Right lobe of liver (tissue), 6 donors: ENCODE measurements around the gene OR2AK2. TPM values are rescaled to one million over a fixed set of nuclear protein-coding genes. Genes with fewer than 3 reads are reported as not detected.

Experiments used
- ATAC-seq, 4 donors: fragments of 200-7000 bp; cut with Tn5 transposase; one replicate each; pipeline ENCODE4 v1.9.1; 2020; ENCODE audit warnings: mild to moderate bottlenecking in 4 of 4, moderate library complexity in 4 of 4
- DNase-seq, 3 donors: peaks; one replicate each; pipeline ENCODE4 v3.0.0-alpha.2; 2020
- H3K27ac ChIP-seq, 3 donors: fragments of 200-600 bp; one replicate each; pipeline ENCODE4 v1.8.0; 2022
- H3K27me3 ChIP-seq, 2 donors: fragments of 200-600 bp; one replicate each; pipeline ENCODE4 v1.8.0; 2022
- H3K36me3 ChIP-seq, 4 donors: fragments of 200-600 bp; sonication (generic) in 1 of 4; one replicate each; pipeline versions ENCODE4 v1.5.1 to v1.8.0; 2017 to 2022; ENCODE audit warnings: control low read depth in 1 of 4
- H3K4me1 ChIP-seq, 4 donors: fragments of 200-600 bp; sonication (generic) in 1 of 4; one replicate each; pipeline versions ENCODE4 v1.5.1 to v1.8.0; 2017 to 2022; ENCODE audit warnings: control low read depth in 1 of 4
- H3K4me3 ChIP-seq, 3 donors: fragments of 200-600 bp; one replicate each; pipeline ENCODE4 v1.8.0; 2022
- H3K9me3 ChIP-seq, 4 donors: fragments of 200-600 bp; sonication (generic) in 1 of 4; one replicate each; pipeline versions ENCODE4 v1.5.1 to v1.8.0; 2017 to 2022; ENCODE audit warnings: control low read depth in 1 of 4
- CTCF ChIP-seq, 4 donors: fragments of 200-600 bp in 3 of 4; fragments of 450-650 bp in 1 of 4; IDR thresholded peaks; one replicate each; pipeline versions ENCODE4 v1.5.1 to v1.8.0; 2016 to 2022; ENCODE audit warnings: antibody characterized with exemption in 4 of 4, mild to moderate bottlenecking in 2 of 4
- POLR2A ChIP-seq: fragments of 450-650 bp; IDR thresholded peaks from one replicate; pipeline ENCODE4 v1.6.1; 2017; ENCODE audit warnings: antibody characterized with exemption, mild to moderate bottlenecking
- WGBS: methylation state at CpG from one replicate; pipeline ENCODE4 v1.1.6; 2018; ENCODE audit warnings: low coverage, low lambda C conversion rate; ENCODE audit not compliant: insufficient coverage; ENCODE audit errors: missing lambda C conversion rate; 5-methylcytosine and 5-hydroxymethylcytosine counted together
- intact Hi-C, 2 donors: fragments of 100-400 bp; cut with DNase I; formaldehyde crosslinking; loops; one replicate each; pipeline versions ENCODE4 v1.11.2 to v1.14.1; 2022
- long read RNA-seq: library from polyadenylated mRNA; unstranded; transcript quantifications from one replicate; pipeline ENCODE4 v2.0.0, GENCODE V29; 2019
- total RNA-seq, 6 experiments: library from RNA; depleted of rRNA in 2 of 6; stranded (reverse); fragments of >200 nt in 2 of 6; fragmentation: NEBNext Ultra II Directional in 3 of 6; extraction: Animal tissue kit (Norgen Biotek cat#: 25700) in 3 of 6; gene quantifications; one replicate each; pipeline versions ENCODE4 v1.1.0 to v1.2.4, GENCODE V29; 2016 to 2023
- donor health status: DM: no; HTN: yes; CAD: no.
- donor health status: DM: no; HTN: no; CAD: no.
- donor health status: DM: no; HTN: no; CAD: no.
- donor health status: DM: no; HTN: yes; CAD: no.
- donor health status: DM: no; HTN: yes; CAD: no.

The OR2AK2 gene
- not detected for total RNA-seq
- long read RNA-seq: 0 reads

GRCh38 chr1:247964933-247965332, at the start of gene OR2AK2:
Gene OR2AK2, plus strand, starts transcription at chr1:247965233. Its CDS starts 144 bp downstream, at chr1:247965377.
- intact Hi-C loops: no loop called here
- 62% methylated on average over 2 of the region's 2 CpGs for WGBS
- no peak within 1 kb of the TSS for H3K4me3 ChIP-seq
- DNase-seq (no peak), ATAC-seq (no peak)
- H3K36me3 ChIP-seq: no peaks in the 10 kb centered on the region
- TF ChIP-seq POLR2A (no peak), CTCF (IDR thresholded peaks at IDR 0.05) (no peak)
- H3K27me3 ChIP-seq: no peaks in the 10 kb centered on the region
- H3K9me3 ChIP-seq: no peaks in the 10 kb centered on the region
- no peaks in the 10 kb centered on the region for H3K4me1 ChIP-seq
- no peak within 1 kb of the TSS for H3K27ac ChIP-seq

- H3K9me3 ChIP-seq: no peaks in the 10 kb centered on the region
- H3K4me3 ChIP-seq: no peak within 1 kb of the TSS
- TF ChIP-seq CTCF (IDR thresholded peaks at IDR 0.05) (no peak), POLR2A (no peak)
- no peak for DNase-seq
- ATAC-seq: no peak
- H3K36me3 ChIP-seq: no peaks in the 10 kb centered on the region
- H3K27ac ChIP-seq: no peak within 1 kb of the TSS
- H3K4me1 ChIP-seq: no peaks in the 10 kb centered on the region
- peaks cover 0 to 2% of the 10 kb centered on the region in 2 donors for H3K27me3 ChIP-seq
- intact Hi-C loops: no loop called here
- 37% methylated on average over 2 of the region's 2 CpGs for WGBS
Observed at GRCh38 chr1:247919952-247920351, 45.1 kb upstream of the OR2AK2 start, which contains the start of gene OR2T8. Gene OR2T8, plus strand, starts transcription at chr1:247920252. Its CDS starts 766 bp downstream, at chr1:247921018.

GRCh38 chr1:247923941-247924340, 41.1 kb upstream of the OR2AK2 start:
- Histone ChIP-seq H3K36me3 (no peaks in the 10 kb centered on the region), H3K4me3 (no peak overlapping the region), H3K9me3 (no peaks in the 10 kb centered on the region), H3K4me1 (no peaks in the 10 kb centered on the region), H3K27me3 (no peaks in the 10 kb centered on the region), H3K27ac (no peak overlapping the region)
- DNase-seq: no peak
- WGBS: 44% methylated on average over 3 of the region's 3 CpGs
- ATAC-seq: no peak
- TF ChIP-seq POLR2A: no peak
- TF ChIP-seq CTCF (IDR thresholded peaks at IDR 0.05): no peak
- intact Hi-C loops: no loop called here

GRCh38 chr1:247924868-247925267, 40.2 kb upstream of the OR2AK2 start, which contains the start of gene OR2AJ1:
Gene OR2AJ1, plus strand, starts transcription at chr1:247924889. Its CDS starts 8,880 bp downstream, at chr1:247933769.
- Histone ChIP-seq H3K27ac (no peak within 1 kb of the TSS), H3K4me3 (no peak within 1 kb of the TSS), H3K36me3 (no peaks in the 10 kb centered on the region), H3K9me3 (no peaks in the 10 kb centered on the region), H3K27me3 (no peaks in the 10 kb centered on the region), H3K4me1 (no peaks in the 10 kb centered on the region)
- DNase-seq (no peak), ATAC-seq (no peak)
- 76% methylated on average over 9 of the region's 9 CpGs for WGBS
- intact Hi-C loops: no loop called here
- TF ChIP-seq CTCF (IDR thresholded peaks at IDR 0.05): no peak
- TF ChIP-seq POLR2A: no peak

- ATAC-seq: no peak
- H3K4me3 ChIP-seq: no peak overlapping the region
- H3K9me3 ChIP-seq: no peaks in the 10 kb centered on the region
- no peaks in the 10 kb centered on the region for H3K27me3 ChIP-seq
- no peaks in the 10 kb centered on the region for H3K4me1 ChIP-seq
- H3K27ac ChIP-seq: no peak overlapping the region
- WGBS: 84% methylated on average over 6 of the region's 8 CpGs
- no peak for DNase-seq
- H3K36me3 ChIP-seq: no peaks in the 10 kb centered on the region
- TF ChIP-seq CTCF (IDR thresholded peaks at IDR 0.05): no peak
- TF ChIP-seq POLR2A: no peak
- intact Hi-C loops: no loop called here
Observed at GRCh38 chr1:247933989-247934388, 31.0 kb upstream of the OR2AK2 start.
